HG02610 (cell line): ENCODE data around the gene ARMC7.

Source experiments
- ATAC-seq: cut with Tn5 transposase; IDR thresholded peaks from one replicate; pipeline ENCODE4 v1.9.1; 2021; ENCODE audit warnings: mild to moderate bottlenecking, moderate library complexity; ENCODE audit not compliant: unreplicated experiment

ARMC7 gene

GRCh38 chr17:75077496-75078283 lies 32.1 kb upstream of the ARMC7 start:
- ATAC-seq: no peak

- no peak for ATAC-seq
These were observed 31.3 kb upstream of the ARMC7 start for GRCh38 chr17:75078284-75079022.

- ATAC-seq: no peak
These were observed 30.8 kb upstream of the ARMC7 start for GRCh38 chr17:75079023-75079373.

- no peak for ATAC-seq
These were observed 27.9 kb upstream of the ARMC7 start for GRCh38 chr17:75081611-75082540.

GRCh38 chr17:75082683-75083082 lies 27.1 kb upstream of the ARMC7 start:
- no peak for ATAC-seq

GRCh38 chr17:75084039-75084660 lies 25.6 kb upstream of the ARMC7 start:
- no peak for ATAC-seq

GRCh38 chr17:75086496-75087181 lies 23.1 kb upstream of the ARMC7 start:
- ATAC-seq: no peak

GRCh38 chr17:75087182-75087557 lies 22.6 kb upstream of the ARMC7 start:
- no peak for ATAC-seq

- ATAC-seq: no peak
These were observed 22.0 kb upstream of the ARMC7 start, which contains the start of gene SLC16A5 for GRCh38 chr17:75087558-75088453. Gene SLC16A5 (plus strand): TSS chr17:75087954. CDS start chr17:75093637, 5,683 bp downstream.

GRCh38 chr17:75088465-75089417 lies 21.0 kb upstream of the ARMC7 start:
- ATAC-seq: no peak

- ATAC-seq: no peak
These were observed 18.6 kb upstream of the ARMC7 start for GRCh38 chr17:75090871-75091854.

- ATAC-seq: no peak
These were observed 17.9 kb upstream of the ARMC7 start for GRCh38 chr17:75091855-75092327.

GRCh38 chr17:75093548-75094158 lies 16.1 kb upstream of the ARMC7 start:
- ATAC-seq: no peak

GRCh38 chr17:75094871-75095399 lies 14.8 kb upstream of the ARMC7 start:
- ATAC-seq: no peak

- no peak for ATAC-seq
These were observed 13.6 kb upstream of the ARMC7 start for GRCh38 chr17:75096082-75096625.

GRCh38 chr17:75097865-75098264 lies 11.9 kb upstream of the ARMC7 start:
- no peak for ATAC-seq
